Breast epithelium (tissue), 3 donors: Measurements from ENCODE around the gene PKNOX2.

Source experiments
- POLR2A ChIP-seq: fragments of 450-650 bp; IDR thresholded peaks from one replicate; pipeline ENCODE4 v1.6.1; 2016; ENCODE audit warnings: antibody characterized with exemption, mild to moderate bottlenecking, moderate library complexity
- TF ChIP-seq, protein P1 (sequence below), 3 donors: fragments of 450-650 bp; IDR thresholded peaks; one replicate each; pipeline ENCODE4 v1.5.1; 2016 to 2017; ENCODE audit warnings: antibody characterized with exemption in 3 of 3, mild to moderate bottlenecking in 3 of 3, moderate library complexity in 3 of 3

DNA sequence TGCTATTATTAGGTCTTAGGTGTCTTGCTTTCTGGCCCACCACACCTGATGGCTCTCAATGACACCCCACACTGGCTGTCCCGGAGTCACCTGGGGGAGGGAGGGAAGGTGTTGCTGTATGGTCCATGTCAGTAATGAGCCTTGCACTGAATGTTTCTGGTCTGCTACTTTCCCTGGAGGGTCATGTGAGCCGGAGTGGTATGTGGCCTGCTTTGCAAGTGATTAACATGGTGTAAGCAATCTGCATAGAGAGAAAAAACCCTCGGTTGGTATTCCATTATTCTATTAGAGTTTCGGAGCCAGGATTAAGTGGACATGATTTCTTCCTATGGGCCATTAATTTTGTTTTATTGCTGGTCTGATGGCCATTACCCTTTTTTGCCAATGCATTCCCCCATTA is 63.9 kb downstream of the PKNOX2 start:
- TF ChIP-seq, protein P1, sequence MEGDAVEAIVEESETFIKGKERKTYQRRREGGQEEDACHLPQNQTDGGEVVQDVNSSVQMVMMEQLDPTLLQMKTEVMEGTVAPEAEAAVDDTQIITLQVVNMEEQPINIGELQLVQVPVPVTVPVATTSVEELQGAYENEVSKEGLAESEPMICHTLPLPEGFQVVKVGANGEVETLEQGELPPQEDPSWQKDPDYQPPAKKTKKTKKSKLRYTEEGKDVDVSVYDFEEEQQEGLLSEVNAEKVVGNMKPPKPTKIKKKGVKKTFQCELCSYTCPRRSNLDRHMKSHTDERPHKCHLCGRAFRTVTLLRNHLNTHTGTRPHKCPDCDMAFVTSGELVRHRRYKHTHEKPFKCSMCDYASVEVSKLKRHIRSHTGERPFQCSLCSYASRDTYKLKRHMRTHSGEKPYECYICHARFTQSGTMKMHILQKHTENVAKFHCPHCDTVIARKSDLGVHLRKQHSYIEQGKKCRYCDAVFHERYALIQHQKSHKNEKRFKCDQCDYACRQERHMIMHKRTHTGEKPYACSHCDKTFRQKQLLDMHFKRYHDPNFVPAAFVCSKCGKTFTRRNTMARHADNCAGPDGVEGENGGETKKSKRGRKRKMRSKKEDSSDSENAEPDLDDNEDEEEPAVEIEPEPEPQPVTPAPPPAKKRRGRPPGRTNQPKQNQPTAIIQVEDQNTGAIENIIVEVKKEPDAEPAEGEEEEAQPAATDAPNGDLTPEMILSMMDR (IDR thresholded peaks at IDR 0.05) = no peak
- TF ChIP-seq POLR2A = no peak
